Esophagus mucosa (tissue), 1 donor: ENCODE measurements around the gene GNRHR. TPM values are rescaled to one million over a fixed set of nuclear protein-coding genes. Genes with fewer than 3 reads are reported as not detected.
A peak's percentile ranks its signal among the peaks of the same experiment; 100 is the strongest.
"Not testable (repeated sequence)": the region's sequence is repeated elsewhere in the genome, so short reads cannot be mapped to it uniquely, and the experiment has no call there.

Experiments
- ATAC-seq: fragments of 200-7000 bp; cut with Tn5 transposase; one replicate; pipeline ENCODE4 v1.9.1; 2020
- total RNA-seq: library from RNA; stranded (reverse); gene quantifications from one replicate; pipeline ENCODE4 v1.2.4, GENCODE V29; 2023
- donor health status: DM: yes; HTN: yes; CAD: no.

The GNRHR gene
- total RNA-seq, 1 donor from 2014 or later, result 0.56 TPM

- ATAC-seq, result no peak
Observed at GRCh38 chr4:67725981-67726380, 28.2 kb downstream of the GNRHR start.

DNA sequence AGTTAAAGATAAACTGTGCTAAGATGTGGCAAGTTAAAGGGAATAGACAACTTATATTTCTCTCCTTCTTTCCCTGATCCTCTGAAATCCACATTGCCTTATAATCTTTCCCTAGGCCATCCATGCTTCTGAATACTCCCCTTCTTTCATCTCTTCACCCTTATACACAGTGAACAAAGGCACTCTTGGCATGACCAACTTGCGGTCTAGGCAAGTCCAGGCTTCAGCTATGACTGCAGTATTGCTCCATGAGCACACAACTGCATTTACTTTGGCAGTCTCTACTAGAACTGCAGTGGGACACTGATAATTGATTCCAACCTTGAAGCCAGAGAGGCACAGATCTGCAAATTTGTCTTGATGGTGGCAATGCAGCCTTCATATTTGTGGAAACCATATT lies 29.1 kb downstream of the GNRHR start:
- ATAC-seq, result peak; percentile 89

DNA sequence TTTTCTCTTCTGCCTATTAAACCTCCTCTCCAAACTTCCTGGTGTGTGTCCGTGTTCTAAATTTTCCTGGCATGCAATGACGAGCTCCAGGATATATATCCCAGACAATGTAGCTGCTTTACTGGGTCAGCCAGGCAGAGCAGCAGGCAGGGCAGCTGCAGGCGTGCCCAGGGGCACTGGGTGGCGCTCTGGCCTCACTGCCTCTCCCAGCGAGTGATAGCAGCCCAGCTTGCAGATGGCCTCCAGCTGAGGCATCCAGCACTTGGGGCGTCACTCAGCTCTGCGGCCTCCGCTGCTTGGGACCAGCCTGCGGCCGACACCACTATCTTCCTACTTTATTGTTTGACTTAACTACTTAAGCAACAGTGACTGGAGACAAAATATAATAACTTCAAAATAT lies 30.2 kb downstream of the GNRHR start:
- ATAC-seq, result peak; percentile 59

DNA sequence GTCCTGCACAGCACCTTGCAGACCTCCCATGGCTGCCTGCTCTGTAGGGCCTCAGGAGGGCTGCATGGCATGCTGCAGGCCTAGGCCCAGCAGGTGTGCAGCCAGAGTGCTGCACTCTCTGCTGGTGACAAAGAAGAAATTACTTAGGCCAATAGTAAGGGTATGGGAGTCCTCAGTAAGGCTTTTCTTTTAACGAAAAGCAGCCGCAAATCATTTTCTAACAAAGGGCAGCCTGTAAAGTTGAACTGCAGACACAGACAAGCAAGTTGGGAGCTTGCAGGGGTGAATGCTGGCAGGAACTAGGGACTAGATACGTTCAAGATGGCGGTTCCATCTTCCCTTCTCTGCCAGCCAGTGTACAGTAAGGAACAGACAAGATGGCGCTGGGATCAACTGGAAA lies 30.8 kb downstream of the GNRHR start:
- no peak for ATAC-seq

GRCh38 chr4:67721770-67722597 lies 32.2 kb downstream of the GNRHR start:
- ATAC-seq, result peak; percentile 78

GRCh38 chr4:67721315-67721769 lies 32.8 kb downstream of the GNRHR start:
- no peak for ATAC-seq

GRCh38 chr4:67719953-67720617 lies 34.1 kb downstream of the GNRHR start:
- ATAC-seq, result no peak

DNA sequence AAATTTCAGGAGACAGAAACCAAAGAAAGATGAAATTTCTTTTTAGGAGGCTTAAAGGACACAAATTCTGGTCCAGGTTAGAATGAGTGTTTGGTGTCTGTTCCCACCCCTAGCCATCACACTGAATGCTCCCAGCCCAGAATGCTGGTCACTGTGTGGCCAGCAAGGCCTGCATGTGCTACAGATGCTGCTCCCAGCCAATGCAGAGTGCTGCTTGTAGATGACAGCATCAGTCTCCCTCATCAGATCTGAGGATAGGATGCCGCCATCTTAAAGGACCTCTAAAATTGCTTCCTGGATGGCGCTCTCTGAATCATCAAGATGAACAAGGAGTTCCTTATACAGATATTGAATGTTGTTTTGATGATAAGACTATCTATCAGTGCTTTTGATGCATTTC lies 35.3 kb downstream of the GNRHR start:
- no peak for ATAC-seq

DNA sequence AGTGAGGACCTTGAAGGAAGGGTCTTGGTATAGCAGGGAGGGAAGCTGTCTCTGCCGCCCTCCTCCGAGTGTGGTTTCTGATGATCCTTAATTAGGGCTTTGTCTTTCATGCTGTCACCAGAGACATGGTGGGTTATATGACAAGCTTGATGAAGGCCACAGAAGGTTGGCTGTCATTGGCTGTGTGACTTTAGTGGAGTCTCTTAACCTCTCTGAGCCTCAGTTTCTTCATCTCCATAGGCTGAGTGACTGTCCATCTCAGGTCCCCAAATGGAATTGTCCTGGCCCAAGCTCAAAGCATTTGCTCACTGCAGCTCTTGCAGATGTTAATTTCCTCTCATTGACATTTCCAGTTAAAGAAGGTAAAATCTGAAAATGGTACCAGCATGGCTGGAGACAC lies 36.6 kb downstream of the GNRHR start:
- no peak for ATAC-seq

DNA sequence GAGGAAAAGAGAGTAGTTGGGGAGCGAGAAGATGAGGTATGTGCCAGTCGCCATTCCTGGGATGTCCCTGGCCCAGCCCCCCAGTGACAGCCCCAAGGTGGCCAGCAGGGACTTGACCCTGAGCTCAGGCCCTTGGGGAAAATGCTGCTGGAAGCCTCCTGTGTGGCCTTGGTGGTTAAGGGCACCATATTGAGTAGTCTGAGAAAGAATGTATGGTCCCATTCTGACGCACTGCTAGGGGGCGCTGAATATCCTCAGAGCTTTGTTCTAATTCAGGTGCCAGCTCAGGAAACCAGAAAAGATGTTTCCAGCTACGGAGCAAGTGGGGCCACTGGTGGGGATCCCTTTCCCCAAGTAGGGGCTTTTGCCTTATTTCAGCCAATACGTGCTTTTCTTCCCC lies 39.2 kb downstream of the GNRHR start:
- no peak for ATAC-seq

DNA sequence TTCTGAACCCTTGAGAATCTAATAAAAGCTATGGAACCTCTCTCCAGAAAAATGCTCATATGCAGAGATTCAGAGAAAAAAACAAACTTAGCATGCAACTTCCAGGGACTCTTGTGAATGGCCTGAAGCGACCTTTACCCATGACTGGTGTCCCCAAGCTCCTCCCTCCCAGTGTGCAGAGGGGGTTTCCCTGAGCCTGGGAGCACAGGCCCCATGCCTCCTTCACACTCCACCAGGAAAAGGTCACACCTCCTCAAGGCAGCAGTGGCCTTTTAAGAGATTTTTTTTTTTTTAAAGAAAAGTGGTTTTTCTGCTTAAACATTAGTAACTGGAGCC lies 40.0 kb downstream of the GNRHR start:
- ATAC-seq, result no peak

- ATAC-seq, result peak; percentile 81
Observed at GRCh38 chr4:67713529-67714247, 40.5 kb downstream of the GNRHR start.

DNA sequence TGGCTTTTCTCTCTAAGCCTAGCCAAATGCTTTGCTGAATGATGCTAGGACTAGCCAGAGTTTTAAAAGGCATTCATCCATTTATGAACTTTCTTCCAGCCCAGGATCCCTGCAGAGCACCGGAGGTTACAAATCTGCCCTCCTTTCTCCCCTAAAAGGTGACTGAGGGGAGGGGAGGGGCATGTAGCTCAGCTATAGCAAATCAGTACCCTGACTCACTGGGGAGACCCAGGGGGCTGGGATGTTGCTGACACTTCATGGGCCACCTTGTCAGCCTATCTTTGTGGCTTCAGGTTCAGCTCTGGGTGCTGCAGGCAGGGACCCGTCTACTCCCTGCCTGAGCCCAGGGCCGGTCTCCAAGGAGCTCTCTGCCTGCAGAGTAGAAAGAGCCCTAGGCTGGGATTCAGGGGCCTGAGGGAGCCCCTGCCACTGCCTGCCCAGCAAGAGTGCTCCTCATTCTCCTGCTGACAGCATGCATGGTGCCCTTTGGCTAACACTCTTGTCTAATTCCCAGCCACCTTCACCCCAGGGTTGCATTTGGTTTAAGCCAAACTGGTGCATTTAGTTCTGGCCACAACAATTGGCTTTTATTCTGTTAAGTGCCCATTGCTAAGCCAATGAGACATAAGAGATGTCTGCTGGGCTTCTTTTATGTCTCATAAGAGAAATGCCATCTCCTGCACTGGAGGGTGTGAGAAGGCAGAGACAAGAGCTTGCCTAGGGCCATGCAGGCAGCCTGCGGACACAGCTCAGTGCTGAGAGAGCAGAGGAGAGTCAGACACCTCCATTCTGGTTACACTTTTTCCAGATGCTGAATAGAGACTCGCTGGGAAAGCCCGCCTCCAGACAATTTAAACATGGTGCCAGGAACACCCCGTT lies 41.3 kb downstream of the GNRHR start:
- peak; percentile 36 for ATAC-seq

GRCh38 chr4:67712000-67712625 lies 42.1 kb downstream of the GNRHR start:
- ATAC-seq, result no peak

DNA sequence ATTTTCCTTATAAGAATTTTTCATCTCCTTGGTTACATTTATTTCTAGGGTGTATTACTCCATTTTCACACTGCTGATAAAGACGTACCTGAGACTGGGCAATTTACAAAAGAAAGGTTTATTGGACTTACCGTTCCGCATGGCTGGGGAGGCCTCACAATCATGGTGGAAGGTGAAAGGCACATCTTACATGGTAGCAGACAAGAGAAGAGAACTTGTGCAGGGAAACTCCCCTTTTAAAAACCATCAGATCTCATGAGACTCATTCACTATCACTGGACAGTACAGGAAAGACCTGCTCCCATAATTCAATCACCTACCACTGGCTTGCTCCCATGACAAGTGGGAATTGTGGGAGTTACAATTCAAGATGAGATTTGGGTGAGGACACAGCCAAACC lies 47.5 kb downstream of the GNRHR start:
- ATAC-seq, result not testable (repeated sequence)

- ATAC-seq, result no peak
Observed at GRCh38 chr4:67704843-67705242, 49.3 kb downstream of the GNRHR start.

GRCh38 chr4:67702166-67702565 lies 52.0 kb downstream of the GNRHR start:
- ATAC-seq, result no peak

- ATAC-seq, result no peak
Observed at GRCh38 chr4:67701517-67701850, 52.7 kb downstream of the GNRHR start.

DNA sequence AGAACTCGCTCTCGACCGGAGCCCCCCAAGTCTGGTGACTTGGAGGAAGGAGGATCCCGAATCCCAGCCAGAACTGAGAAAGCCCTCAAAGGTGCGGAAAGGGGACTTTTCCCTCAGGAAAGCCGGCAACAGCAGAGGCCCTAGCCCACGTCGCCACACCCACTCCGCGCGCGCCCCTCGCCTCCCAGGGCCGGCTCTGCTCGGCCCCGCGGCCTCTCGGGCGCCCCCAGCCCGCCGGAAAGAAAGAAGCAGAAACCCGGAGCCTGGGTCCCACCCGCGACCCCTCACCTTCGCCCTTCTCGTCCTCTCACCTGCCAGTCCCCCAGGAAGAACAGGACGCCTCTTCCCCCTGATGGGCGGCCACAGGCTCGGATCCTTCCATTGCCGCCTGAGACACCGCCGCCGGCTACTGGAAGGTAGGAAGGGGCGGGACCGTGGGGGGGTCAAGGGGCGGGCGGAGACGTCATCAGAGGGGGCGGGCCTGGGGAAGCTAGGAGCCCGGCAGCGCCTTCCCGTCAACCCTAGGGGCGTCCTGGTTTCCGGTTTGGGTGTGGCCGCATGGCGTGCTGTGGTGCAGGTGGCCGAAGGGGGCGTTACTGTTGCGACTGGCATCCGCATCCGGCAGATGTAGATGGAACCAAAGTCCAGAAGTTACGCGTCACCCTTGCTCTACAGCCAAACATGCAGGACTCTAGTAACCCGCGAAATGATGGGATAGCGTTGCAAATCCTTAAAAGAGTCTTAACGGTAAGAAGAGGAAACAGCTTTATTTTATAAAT lies 53.3 kb downstream of the GNRHR start, which contains the start of gene UBA6:
TSS of gene UBA6 (minus strand) at position 418 of the 779 bp plus-strand sequence. CDS start at position 382, 36 bp downstream.
- ATAC-seq, result peak; percentile 100

DNA sequence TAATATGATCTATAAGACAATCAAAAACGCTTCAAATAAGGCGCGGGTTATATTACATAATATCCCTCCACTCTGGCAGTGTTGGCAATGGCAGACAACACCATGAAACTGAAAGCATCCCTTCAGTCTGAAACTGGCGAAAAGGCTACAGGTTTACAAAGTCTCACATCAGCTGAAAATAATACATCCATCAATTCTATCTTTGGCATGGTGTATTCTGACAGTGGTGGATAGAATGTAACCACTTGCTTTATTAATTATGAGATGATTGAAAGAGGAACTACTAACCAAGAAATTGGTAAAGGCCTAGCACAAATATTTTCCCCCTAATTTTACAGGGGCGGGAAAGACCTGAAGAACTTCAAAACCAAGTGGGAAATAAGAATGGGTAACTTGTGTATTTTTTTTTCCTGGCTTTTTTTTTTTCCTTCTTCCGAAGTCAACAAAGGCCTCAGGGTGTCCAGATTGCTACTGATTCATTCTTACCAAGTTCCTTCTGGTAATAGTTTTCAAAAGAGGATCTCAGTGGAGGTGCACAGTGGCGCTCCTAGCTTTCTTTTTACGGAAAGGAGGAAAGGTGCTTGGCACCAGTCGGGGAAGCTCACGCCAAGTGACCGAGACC lies 54.0 kb downstream of the GNRHR start:
- peak; percentile 29 for ATAC-seq

DNA sequence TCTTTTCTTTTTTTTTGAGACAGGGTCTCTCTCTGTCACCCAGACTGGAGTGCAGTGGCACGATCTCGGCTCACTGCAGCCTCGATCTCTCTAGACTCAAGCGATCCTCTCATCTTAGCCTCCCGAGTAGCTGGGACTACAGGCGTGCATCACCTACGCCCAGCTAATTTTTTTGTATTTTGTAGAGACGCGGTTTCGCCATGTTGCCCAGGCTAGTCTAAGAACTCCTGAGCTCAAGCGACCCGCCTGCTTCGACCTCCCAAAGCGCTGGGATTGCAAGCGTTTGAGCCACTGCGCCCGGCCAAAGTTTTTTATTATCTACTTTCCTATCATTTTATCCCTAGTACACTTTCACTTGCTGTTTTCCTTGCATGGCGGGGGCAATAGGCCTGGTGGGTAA lies 54.6 kb downstream of the GNRHR start:
- ATAC-seq, result no peak
